Measurements from ENCODE around the gene INKA1. TPM values are rescaled to one million over a fixed set of nuclear protein-coding genes. Genes with fewer than 3 reads are reported as not detected.
A peak's percentile ranks its signal among the peaks of the same experiment; 100 is the strongest.

Gene INKA1
- total RNA-seq, 1 experiment from 2014 or later: 7.4 TPM

- H3K27ac Mint-ChIP-seq (ENCODE audit: low read depth, unreplicated experiment): peak overlapping the region; percentile 39
- ChIA-PET POLR2A (interaction anchor here (0.8 to 2.2 kb wide), 4 partner anchors 15 to 320 kb away, joined by 3 to 6 read pairs (median 4); partner anchors contain the start of gene IP6K1), CTCF (interaction anchor here (1.6 kb wide), 1 partner anchor 131 kb away, joined by 4 read pairs; no protein-coding TSS in a partner anchor)
- intact Hi-C loops (cut with micrococcal nuclease): no loop called here
- no peaks in the 10 kb centered on the region for H3K9me3 Mint-ChIP-seq (ENCODE audit: unreplicated experiment)
- H3K4me1 Mint-ChIP-seq (ENCODE audit: insufficient read depth, unreplicated experiment): no peaks in the 10 kb centered on the region
- H3K4me3 Mint-ChIP-seq (ENCODE audit: unreplicated experiment): no peak overlapping the region
- peaks cover 22% of the 10 kb centered on the region for H3K36me3 Mint-ChIP-seq (ENCODE audit: insufficient read depth, unreplicated experiment)
- TF ChIP-seq CTCF (IDR thresholded peaks at IDR 0.05; ENCODE audit: unreplicated experiment): no peak
- no TSS peak for BruUV-seq (replicated peaks)
- H3K27me3 Mint-ChIP-seq (ENCODE audit: insufficient read depth, unreplicated experiment): no peaks in the 10 kb centered on the region
- DNase-seq (ENCODE audit: unreplicated experiment): no peak
Measured at GRCh38 chr3:49769286-49769915, 33.7 kb upstream of the INKA1 start.

- intact Hi-C loops (cut with micrococcal nuclease): no loop called here
- Mint-ChIP-seq H3K27me3 (ENCODE audit: insufficient read depth, unreplicated experiment) (no peaks in the 10 kb centered on the region), H3K9me3 (ENCODE audit: unreplicated experiment) (no peaks in the 10 kb centered on the region), H3K36me3 (ENCODE audit: insufficient read depth, unreplicated experiment) (peaks cover 22% of the 10 kb centered on the region), H3K4me1 (ENCODE audit: insufficient read depth, unreplicated experiment) (no peaks in the 10 kb centered on the region), H3K27ac (ENCODE audit: low read depth, unreplicated experiment) (peak overlapping the region; percentile 39), H3K4me3 (ENCODE audit: unreplicated experiment) (no peak overlapping the region)
- ChIA-PET POLR2A (interaction anchor here (0.8 to 2.2 kb wide), 4 partner anchors 14 to 320 kb away, joined by 3 to 6 read pairs (median 4); partner anchors contain the start of gene IP6K1), CTCF (interaction anchor here (0.6 to 1.6 kb wide), 3 partner anchors 69 to 131 kb away, joined by 3 to 4 read pairs (median 4); no protein-coding TSS in a partner anchor)
- BruUV-seq (replicated peaks): no TSS peak
- DNase-seq (ENCODE audit: unreplicated experiment): no peak
- TF ChIP-seq CTCF (IDR thresholded peaks at IDR 0.05; ENCODE audit: unreplicated experiment): no peak
Measured at GRCh38 chr3:49769926-49770325, 33.1 kb upstream of the INKA1 start.

- intact Hi-C loops (cut with micrococcal nuclease): no loop called here
- DNase-seq (ENCODE audit: unreplicated experiment): no peak
- TF ChIP-seq CTCF (IDR thresholded peaks at IDR 0.05; ENCODE audit: unreplicated experiment): no peak
- BruUV-seq (replicated peaks): no TSS peak
- Mint-ChIP-seq H3K27me3 (ENCODE audit: insufficient read depth, unreplicated experiment) (no peaks in the 10 kb centered on the region), H3K4me3 (ENCODE audit: unreplicated experiment) (no peak overlapping the region), H3K36me3 (ENCODE audit: insufficient read depth, unreplicated experiment) (peaks cover 17% of the 10 kb centered on the region), H3K27ac (ENCODE audit: low read depth, unreplicated experiment) (no peak overlapping the region), H3K4me1 (ENCODE audit: insufficient read depth, unreplicated experiment) (no peaks in the 10 kb centered on the region), H3K9me3 (ENCODE audit: unreplicated experiment) (no peaks in the 10 kb centered on the region)
- ChIA-PET CTCF (interaction anchor here (0.6 to 1.4 kb wide), 5 partner anchors 67 to 308 kb away, joined by 3 to 6 read pairs (median 4); no protein-coding TSS in a partner anchor), POLR2A (interaction anchor here (0.6 to 2.6 kb wide), 4 partner anchors 13 to 158 kb away, joined by 3 to 9 read pairs (median 5); partner anchors contain the start of genes CDHR4, IP6K1 and MON1A)
Measured at GRCh38 chr3:49771340-49771938, 31.6 kb upstream of the INKA1 start.

- DNase-seq (ENCODE audit: unreplicated experiment): no peak
- Mint-ChIP-seq H3K27ac (ENCODE audit: low read depth, unreplicated experiment) (no peak overlapping the region), H3K4me3 (ENCODE audit: unreplicated experiment) (no peak overlapping the region), H3K9me3 (ENCODE audit: unreplicated experiment) (no peaks in the 10 kb centered on the region), H3K36me3 (ENCODE audit: insufficient read depth, unreplicated experiment) (peaks cover 14% of the 10 kb centered on the region), H3K27me3 (ENCODE audit: insufficient read depth, unreplicated experiment) (no peaks in the 10 kb centered on the region), H3K4me1 (ENCODE audit: insufficient read depth, unreplicated experiment) (no peaks in the 10 kb centered on the region)
- ChIA-PET POLR2A (interaction anchor here (1.0 to 2.6 kb wide), 2 partner anchors 13 to 27 kb away, joined by 3 to 9 read pairs; partner anchors contain the start of genes CDHR4 and IP6K1), CTCF (interaction anchor here (0.6 to 1.4 kb wide), 2 partner anchors 67 to 297 kb away, joined by 3 read pairs; no protein-coding TSS in a partner anchor)
- no TSS peak for BruUV-seq (replicated peaks)
- intact Hi-C loops (cut with micrococcal nuclease): no loop called here
- no peak for TF ChIP-seq CTCF (IDR thresholded peaks at IDR 0.05; ENCODE audit: unreplicated experiment)
Measured at GRCh38 chr3:49772703-49773102, 30.4 kb upstream of the INKA1 start.
